Stimulated activated CD8-positive, alpha-beta memory T cell treated with anti-CD3 and anti-CD28 coated beads, Interleukin-12 subunit alpha, Interleukin-12 subunit beta, amount 100 ng/mL, for 1 hour (primary cell): ENCODE results near the gene MIDN.

Experiments
- DNase-seq: peaks from one replicate; pipeline ENCODE4 v3.0.0-alpha.2; 2020; ENCODE audit warnings: low read depth

The MIDN gene

DNA sequence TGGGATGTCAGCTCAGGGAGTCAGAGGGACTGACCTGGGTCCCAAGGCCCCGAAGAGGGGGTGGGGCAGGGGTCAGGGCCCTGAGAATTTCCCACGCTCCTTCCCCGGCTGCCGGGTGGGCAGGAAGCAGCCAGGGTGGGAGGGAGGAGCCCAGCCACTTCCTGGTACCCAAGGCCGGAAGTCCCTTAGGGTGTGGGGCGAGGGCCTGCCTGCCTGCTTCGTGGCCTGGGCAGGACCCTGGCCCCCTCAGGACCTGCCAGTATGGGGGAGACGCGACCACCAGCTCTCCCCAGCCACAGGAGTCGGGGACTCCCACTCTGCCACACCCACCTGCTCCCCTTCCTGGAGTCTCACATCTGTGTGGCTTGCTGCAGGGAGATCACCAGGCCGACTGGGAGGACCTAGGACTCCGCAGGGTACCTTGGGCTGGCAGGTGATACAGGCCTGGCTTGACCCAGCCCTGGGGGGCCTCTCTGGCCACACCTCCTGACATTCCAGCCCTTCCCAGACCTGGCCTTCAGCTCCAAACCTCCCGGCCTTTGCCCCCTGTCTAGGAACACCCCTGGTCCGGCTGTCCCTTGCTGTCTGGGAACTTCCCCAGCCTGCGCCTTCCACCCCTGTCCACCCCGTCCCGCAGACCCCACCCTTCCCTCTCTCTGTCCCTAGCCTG lies 11.0 kb downstream of the MIDN start:
- no peak for DNase-seq

DNA sequence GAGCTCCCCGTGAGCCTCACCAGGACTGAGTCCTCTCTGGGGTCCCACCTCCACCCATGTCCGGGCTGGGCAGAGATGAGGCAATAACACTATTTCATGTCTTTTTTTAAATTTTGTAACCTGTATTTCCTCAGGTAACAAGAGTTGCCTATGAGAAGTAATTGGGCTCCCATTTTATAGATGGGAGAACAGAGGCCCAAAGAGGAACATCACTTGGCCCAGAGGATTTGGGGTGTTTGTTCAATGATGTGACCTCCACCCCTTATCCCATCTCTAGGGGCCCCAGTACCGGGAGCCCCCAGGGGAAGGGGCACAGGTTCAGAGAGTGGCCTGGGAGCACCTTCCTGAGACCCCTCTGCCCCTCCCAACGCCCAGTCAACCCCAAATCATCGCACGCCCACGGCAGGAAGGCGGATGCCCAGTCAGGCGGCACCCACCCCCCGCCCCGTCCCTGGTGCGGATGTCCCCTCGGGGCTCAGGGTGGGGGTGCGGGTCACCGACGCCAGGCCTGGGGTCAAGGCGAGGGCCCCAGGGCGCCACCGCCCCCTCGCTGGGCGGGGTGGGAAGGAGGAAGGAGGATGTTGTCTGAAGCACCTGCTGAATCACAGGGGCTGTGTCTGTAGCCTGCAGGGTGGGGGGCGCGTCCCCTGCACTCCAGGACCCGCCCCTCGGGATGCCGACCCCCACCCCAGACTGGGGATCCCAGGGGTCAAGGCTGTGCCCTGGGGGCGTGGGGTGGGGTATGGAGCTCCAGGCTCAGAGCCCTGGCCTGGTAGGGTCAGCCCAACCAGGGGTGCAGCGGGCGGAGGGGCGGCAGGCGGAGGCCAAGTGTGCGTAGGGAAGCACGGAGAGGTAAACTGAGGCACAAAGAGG lies 11.7 kb downstream of the MIDN start:
- DNase-seq: no peak

DNA sequence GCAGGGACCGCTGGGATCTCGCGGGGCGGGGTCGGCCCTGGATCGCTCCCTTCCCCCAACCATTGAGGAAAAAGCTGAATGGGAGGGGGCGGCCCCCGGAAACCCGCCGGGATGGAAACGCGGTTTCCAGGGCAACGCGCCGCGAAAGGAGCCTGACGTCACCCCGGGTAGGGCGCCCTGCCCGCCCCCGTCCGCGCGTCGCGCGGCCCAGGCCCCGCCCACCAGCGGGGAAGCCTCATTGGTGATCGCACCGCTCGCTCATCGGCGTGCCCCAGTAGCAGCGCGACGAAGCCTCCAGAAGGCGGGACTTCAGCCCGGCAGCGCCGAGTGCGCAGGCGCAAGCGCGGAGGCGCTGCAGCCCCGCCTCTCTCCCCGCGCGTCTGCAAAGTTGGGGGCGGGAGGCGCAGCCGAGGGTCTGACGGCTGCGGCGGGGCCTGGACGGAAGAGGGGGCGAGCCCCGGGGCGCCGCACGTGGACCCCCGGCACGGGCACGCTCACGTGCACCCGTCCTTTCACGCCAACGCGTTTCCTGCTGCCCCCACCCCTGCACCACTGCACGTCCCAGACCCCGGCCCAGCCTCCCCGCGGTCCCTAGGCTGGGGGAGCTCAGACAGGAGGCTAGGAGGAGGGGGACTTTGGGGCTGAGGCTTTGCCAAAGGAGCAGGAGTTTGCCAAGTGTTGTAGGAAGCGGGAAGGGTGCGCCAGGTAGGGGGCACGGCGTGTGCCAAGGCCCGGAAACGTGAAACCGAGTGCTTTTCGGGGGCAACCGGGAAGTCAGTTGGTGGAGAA lies 12.6 kb downstream of the MIDN start:
- DNase-seq: peak; percentile 95

DNA sequence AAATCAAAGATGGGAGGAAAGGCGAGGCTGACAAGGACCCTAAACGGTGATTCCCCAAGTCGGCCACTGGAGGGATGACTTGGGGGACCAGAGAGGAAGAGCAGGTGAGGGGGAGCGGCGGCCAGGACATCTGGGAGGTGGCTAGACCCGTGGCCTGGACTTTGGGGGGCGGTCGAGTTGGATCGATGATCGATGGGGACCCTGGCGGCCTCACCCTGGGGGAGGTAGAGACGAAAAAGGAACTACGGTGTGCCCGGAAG lies 13.1 kb downstream of the MIDN start:
- no peak for DNase-seq

DNA sequence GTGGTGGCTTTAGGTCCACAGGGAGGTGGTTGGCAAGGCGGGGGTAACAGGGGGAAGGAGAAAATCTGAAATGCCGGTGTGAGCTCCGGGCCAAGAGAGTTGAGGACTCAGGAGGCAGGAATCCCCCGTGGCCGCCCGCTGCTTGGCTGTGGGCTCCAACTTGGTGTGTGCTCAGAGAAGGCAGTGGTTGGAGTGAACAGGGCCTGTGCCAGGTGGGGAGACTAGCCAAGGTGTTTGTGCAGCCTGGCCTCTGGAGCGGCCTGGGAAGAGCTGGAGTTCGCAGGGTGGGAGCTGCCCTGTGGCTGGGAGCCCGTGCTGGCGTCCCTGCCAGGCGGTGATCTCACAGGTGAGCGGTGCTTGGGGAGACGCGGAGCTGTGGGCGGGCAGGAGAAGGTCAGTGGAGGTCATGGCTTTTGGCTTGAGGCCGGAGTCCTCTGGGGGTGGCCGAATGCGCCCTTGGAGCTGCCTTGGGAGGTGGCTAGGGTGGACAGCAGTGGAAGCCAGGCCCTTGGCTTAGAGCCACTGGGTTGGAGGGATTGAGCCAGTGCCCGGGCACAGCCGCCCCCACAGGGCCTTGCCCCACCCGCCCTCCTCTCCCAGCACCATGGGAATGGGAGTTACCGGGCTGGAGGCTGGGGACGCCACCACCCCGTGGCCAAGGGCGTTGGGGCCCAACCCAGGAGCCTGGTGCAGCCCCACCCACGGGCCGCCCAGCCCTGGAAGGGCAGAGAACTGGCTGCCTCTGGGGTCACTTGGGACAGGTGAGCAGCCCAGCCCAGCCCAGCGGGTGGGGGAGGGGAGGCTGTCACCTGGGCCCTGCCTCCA lies 13.6 kb downstream of the MIDN start:
- DNase-seq: no peak

DNA sequence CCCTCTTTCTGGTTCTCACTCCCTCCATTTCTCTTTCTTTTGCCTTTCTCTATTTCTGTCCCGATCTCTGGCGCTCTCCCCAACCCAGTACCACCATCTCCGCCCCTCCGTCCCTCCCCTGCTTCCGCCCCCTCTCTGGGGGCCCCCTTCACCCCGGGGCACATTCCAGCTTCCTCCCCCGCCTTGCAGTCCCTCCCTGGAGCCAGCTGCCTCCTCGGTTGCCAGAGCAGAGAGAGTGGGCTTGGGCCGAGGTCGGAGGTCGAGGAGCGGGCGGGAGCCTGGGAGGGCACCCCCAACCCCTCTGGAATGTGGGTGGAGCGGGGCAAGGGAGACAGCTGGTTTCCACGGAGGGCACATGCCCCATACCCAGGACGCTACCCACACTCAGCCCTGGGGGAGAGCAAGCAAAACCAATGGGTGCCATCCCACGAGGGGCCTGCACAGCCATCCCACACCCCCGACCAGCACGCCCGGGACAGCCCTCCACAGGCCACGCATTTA lies 14.3 kb downstream of the MIDN start:
- DNase-seq: no peak

DNA sequence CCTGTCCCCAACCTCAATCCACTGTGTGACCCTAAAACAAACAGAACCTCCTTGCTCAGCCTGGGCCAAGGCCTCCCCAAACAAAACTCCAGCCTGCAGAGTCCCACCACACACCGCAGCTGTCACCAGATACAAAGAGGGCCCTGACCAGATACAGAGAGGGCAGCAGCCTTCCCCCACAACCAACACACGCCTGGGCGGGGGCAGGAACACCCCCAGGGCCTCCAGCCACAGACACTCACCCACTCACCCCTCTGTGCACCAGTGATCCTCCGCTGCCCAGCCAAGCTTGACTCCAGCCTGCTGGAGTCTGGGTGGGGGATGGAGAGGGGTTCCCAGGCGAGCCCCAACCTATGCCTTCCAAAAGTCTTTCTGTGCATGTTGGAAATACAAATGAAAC lies 14.8 kb downstream of the MIDN start:
- DNase-seq: no peak

DNA sequence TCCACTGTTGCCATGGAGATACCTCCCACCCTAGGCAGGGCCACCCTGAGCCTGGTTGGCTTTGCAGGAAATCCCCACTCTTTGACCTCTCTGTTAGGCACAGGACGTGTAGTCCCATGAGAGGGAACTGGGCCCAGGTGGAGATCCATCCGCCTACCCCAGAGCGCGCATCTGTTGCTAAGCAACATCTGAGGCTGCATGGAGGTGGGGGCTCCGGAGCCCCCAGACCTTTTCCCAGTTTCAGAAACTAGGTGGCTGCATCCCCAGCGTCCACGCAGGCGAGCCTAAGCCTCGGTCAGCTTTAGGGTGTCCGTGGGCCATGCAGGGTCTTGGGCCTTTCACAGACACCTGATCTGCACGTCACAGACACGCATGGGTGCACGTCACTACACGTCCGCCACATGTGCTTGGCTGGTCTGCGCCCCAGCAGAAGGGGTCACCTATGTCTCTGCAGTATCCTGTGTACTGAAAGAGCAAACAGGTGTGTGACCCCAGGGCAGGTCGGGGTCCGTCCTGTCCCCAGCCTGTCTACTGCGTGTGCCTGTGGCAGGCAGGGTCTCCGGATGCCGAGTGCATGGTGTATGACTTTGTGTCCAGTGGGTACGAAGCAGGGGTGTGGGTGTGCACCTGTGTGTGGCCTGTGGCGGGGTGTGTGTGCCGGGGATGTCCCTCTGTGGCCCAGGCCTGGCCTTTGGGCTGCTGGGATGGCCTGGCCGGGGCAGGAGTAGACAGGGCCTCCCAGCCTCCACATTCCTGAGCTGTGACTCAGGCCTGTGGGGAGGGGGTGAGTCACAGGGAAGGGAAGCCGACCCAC lies 16.6 kb downstream of the MIDN start:
- DNase-seq: no peak

DNA sequence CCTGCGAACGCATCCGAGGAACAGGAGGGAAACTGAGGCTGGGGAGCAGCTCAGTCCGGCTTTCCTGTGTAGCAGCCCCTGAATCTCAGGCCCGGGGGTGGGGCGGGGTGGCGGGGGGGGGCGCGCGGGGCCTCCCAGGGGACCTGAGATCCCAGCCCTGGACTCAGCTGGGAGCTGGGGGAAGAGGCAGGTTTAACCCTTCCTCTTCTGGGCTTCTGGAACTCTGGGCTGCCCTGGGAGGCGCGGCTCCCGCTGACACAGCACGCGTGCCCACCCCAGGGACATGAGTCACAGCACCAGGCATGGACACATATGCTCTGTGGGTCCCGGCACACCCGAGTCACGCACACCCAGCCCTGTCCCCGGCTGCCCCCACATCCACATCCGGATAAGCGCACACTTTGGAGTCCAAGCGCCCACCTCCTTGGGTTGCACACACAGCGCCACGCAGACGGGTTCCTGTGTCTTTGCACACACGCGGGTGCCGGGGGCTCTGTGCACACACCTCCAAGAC lies 17.3 kb downstream of the MIDN start:
- DNase-seq: no peak

DNA sequence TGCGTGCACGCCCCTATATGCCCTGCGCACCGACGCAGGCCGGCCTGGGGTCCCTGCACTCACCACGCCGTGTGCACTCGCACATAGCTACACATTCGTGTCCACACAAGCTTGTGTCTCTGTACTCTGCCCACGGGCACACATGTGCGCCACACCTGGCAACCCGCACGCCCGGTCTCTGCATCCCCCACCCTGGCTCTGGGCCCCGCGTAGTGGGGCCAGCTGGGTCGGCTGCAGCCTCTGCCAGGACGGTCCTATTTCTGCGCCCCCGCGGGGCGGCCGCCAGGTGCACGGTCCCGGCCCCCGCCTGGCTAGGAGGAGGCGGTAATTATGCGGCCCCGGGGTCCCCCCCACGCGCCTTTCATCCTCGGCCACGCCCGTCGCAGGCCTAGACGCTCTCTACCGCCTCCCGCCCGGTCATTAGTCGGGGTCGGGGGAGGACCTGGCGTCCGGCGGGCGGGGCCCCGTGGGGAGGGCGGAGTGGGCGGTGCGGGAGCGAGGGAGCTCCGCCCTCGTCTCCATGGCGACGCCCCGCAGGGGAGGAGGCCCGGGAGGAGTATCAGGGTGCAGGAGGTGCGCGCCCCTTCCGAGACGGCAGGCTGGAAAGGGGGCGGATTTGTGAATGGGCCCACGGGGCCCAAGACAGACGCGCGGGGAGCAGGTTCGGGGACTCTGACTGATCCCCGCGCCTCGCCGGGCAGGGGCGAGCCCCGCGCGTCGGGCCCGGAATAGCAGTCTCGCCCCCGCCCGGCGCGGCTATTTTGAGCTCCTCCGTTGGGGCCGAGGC lies 17.9 kb downstream of the MIDN start:
- no peak for DNase-seq

DNA sequence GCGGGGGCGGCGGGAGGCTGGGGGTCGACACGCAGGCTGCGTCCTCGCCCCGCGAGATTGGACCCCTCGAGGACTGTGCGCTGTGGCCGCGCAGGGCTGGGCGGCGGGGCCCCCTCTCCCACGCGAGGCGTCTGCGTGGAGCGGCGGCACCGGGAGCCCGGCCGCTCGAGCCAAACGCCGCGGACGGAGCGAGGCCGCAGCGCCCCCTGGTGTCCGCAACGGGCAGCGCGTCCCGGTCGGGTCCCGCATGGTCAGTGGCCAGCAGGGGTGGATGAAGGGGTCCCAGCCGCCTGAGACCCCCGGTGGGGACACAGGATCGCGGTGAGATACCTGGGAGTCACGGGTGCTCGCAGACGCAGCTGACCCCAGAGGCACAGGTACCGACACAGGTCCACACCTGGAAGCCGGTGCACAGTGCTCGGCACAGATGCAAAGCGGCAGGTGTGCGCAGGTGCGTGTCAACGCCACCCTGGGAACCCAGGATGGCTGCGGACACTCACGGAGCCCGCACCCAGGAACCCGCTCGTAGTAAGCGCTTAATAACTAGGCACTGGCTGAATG lies 18.6 kb downstream of the MIDN start:
- no peak for DNase-seq

DNA sequence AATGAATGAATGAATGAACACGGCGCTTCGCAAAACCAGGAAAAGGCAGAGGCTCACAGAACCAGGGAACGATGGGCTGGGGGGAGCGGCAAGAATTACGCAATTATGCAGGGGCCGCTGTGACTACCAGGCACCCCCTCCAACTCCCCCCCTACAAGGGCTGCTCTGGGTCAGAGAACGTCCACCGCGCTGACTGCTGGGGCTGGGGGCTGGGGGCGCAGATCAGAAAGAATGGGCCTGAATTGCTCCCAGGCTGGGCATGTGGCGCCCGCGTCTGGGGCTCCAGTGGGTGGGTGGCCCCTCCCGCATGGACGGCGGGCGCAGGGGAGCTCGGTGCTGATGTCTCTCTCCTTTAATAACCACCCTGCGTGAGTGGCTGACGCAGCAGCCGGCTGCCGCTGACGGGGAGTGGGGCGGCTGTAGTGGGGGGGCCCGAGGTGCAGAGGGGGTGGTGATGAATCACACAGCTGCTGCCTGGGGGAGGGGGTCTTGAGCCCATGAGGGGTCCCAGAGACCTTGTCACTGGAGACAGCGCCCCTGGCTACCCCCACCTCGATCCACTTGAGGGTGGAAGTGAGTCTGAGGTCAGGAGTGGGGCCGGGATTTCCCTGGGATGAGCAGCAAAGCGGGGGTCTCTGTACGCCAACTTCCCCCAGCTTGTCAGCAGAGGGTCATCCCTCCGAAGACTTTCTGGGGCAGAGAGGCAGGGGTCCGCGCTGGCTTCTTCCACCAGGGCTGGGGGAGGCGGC lies 19.3 kb downstream of the MIDN start:
- DNase-seq: no peak

DNA sequence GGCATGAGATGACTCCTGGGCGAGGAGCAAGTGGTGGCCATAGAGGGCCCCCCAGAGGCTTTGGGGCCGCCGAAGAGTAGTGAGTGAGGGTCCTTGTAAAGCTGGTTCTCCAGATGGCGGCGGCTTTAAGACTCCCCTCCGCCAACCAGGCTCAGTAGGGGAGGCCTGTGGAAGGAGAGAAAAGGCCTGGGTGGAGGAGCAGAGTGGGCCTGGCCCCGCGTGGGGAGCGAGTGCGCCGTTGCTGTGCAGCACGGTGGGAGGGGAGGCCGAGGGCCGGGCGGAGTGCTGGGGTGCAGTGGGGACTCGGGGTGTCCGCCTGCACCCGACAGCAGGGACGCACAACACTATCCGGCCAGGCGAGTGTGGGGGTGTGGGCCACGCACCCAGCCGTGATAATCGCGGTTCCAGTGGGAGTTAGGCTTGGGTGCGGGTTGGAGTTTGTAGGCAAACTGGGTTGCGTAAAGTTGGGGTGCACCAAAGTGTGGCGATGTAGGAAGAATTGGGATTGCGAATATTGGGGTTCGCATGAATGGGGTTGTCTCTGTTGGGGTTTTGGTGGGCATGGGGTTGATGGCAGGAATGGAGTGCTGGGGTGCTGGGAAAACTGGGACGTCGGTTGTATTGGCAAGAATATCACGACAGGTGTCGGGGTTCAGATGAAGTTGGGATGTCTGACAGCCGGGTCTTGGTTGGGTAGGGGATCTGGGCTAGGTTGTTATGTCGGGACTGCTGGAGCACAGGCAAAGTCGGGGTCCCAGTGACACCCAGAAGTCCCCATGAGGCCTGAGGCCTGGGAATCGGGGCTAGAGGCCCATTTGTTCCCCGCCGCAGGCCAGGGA lies 20.1 kb downstream of the MIDN start:
- DNase-seq: no peak

DNA sequence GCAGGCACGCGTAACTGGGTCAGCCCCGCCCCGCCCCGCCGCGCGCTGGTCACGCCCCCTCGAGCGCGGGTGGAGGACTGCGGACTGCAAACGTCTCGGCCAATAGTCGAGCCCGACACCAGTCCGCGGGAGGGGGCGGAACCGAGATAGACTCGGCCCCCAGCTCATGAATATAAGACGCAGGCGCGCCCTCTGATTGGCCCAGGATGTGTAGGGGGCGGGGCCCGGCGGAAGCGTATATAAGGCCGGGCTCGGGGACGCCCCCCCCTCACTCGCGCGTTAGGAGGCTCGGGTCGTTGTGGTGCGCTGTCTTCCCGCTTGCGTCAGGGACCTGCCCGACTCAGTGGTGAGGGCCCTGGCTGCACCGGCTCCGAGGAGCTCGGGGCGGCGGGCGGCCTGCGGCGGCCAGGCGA lies 20.7 kb downstream of the MIDN start, which contains the start of gene CIRBP:
Gene CIRBP (plus strand): TSS at position 268 of the 413 bp plus-strand sequence. CDS start 1,602 bp downstream, outside the sequence.
- peak; percentile 99 for DNase-seq

DNA sequence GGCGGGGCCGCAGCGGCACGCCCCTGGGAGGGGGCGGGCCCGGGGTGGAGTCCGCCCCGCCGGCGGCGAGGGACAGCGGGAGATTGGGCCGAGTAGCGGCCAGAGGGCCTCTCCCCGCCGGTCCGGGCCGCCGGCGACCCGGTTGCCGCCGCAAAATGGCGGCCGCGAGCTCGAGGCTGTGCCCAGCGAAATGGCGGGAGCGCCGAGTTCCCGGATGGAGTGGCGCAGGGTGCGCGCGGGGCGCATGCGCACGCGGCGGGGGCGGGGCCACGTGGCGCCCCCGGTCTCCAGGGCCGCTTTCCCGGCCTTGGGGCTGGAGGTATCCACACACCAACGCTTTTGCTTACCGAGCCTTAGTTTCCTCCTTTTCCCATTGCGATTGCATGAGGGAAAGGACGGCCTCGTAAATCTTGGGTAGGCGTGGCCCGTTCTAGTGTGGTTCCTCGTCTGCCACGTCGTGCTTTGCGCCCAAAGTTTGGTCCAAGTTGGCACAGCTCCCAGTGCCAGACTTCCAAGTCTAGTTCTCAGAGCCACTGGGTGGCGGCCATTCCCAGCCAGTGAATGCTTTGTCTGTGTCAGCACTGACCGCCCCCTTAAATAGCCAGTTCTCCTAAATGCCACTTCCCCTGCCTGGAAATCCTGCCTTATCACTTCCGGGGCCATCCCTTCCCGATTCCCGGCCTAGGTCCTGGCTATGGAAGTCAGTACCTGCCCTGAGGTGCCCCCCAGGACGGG lies 21.3 kb downstream of the MIDN start:
- no peak for DNase-seq

DNA sequence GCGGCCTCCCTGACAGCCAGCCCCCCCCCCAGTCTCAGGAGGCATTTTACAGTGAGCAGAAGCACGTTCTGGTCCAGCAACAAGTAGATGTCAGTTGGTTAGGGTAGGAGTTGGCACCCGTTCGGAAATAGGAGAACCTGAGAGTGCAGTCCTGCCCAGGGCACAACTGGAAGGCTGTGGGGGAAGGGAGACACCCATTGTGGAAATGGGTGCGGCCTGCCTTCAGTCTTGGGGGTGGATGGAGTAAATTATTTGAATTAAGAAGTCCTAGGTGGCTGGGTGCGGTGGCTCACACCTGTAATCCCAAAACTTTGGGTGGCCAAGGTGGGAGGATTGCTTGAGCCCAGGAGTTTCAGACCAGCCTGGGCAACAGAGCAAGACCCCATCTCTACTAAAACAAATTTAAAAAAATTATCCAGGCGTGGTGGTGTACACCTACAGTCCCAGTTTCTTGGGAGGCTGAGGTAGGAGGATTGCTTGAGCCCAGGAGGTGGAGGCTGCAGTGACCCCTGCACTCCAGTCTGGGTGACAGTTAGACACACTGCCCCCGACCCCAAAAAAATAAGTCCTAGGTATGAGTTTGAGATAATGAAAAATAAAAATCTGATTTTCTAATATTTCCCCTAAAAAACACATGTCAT lies 21.9 kb downstream of the MIDN start:
- no peak for DNase-seq
